ENCODE results near the gene TGFB1I1.

TGFB1I1 gene

DNA sequence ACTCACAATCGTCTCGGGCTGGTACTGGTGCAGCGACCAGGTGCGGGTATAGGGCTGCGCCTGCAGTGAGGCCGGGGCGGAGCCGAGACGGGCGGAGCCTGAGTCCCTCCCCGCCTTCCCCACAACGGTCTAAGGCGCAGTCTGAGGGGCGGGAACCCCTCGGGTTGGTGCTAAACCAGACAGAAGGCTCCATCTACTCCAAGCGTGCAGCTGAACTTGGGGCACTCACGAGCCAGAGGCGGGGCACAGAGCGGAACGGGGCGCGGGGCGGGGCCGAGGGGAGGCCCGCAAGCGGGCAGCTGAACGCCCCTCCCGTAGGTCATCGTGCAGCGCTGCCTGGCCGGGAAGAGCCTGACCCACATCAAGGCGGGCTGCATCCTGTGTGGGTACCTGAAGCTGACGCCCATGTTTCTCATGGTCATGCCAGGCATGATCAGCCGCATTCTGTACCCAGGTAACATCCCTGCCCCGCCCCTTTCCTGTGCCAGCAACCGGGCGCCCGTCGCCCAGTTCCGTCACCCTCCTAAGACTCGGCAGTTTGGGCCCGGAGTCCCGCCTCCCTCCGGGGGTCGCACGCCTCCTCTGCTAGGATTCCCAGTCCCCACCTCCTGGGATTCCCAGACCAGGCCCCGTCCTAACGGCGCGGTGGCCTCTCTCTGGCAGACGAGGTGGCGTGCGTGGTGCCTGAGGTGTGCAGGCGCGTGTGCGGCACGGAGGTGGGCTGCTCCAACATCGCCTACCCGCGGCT lies 15.9 kb downstream of the TGFB1I1 start:
- Histone ChIP-seq H3K4me3 (ENCODE audit: low read depth, low read length) (peak overlapping the region; percentile 54), H3K4me2 (ENCODE audit: low read length) (peak overlapping the region; percentile 86), H2AFZ (peak overlapping the region; percentile 91), H3K27ac (peak overlapping the region; percentile 9), H3K27me3 (ENCODE audit: control insufficient read depth, insufficient read depth, low read length) (no peaks in the 10 kb centered on the region), H3K9me3 (ENCODE audit: control insufficient read depth, low read length) (no peaks in the 10 kb centered on the region), H3K4me1 (peaks cover 4% of the 10 kb centered on the region), H3K9ac (no peak overlapping the region), H3K79me2 (no peaks in the 10 kb centered on the region), H3K36me3 (ENCODE audit: control insufficient read depth, insufficient read depth, low read length) (no peaks in the 10 kb centered on the region)
- TF ChIP-seq, protein P1, sequence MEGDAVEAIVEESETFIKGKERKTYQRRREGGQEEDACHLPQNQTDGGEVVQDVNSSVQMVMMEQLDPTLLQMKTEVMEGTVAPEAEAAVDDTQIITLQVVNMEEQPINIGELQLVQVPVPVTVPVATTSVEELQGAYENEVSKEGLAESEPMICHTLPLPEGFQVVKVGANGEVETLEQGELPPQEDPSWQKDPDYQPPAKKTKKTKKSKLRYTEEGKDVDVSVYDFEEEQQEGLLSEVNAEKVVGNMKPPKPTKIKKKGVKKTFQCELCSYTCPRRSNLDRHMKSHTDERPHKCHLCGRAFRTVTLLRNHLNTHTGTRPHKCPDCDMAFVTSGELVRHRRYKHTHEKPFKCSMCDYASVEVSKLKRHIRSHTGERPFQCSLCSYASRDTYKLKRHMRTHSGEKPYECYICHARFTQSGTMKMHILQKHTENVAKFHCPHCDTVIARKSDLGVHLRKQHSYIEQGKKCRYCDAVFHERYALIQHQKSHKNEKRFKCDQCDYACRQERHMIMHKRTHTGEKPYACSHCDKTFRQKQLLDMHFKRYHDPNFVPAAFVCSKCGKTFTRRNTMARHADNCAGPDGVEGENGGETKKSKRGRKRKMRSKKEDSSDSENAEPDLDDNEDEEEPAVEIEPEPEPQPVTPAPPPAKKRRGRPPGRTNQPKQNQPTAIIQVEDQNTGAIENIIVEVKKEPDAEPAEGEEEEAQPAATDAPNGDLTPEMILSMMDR (IDR thresholded peaks at IDR 0.05): no peak

DNA sequence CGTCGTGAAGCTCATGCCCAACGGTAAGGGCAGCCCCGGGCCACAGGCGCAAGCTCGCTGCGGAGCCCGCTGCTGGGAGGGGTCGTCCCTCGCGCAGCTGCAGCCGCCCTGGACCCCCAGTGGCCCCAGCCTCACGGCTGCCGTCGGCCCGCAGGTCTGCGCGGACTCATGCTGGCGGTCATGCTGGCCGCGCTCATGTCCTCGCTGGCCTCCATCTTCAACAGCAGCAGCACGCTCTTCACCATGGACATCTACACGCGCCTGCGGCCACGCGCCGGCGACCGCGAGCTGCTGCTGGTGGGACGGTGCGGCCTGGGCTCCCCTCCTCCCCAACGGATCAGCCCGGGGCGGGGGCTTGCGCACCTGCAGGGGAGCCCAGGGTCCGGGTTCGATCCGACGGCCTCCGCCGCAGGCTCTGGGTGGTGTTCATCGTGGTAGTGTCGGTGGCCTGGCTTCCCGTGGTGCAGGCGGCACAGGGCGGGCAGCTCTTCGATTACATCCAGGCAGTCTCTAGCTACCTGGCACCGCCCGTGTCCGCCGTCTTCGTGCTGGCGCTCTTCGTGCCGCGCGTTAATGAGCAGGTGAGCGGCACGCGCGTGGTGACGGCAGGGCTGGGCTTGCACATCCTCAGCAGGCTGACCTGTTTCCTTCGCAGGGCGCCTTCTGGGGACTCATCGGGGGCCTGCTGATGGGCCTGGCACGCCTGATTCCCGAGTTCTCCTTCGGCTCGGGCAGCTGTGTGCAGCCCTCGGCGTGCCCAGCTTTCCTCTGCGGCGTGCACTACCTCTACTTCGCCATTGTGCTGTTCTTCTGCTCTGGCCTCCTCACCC lies 16.7 kb downstream of the TGFB1I1 start:
- peaks cover 4% of the 10 kb centered on the region for H3K4me1 ChIP-seq
- peak overlapping the region; percentile 54 for H3K4me3 ChIP-seq (ENCODE audit: low read depth, low read length)
- H3K9me3 ChIP-seq (ENCODE audit: control insufficient read depth, low read length): no peaks in the 10 kb centered on the region
- H3K27ac ChIP-seq: no peak overlapping the region
- no peaks in the 10 kb centered on the region for H3K27me3 ChIP-seq (ENCODE audit: control insufficient read depth, insufficient read depth, low read length)
- H3K4me2 ChIP-seq (ENCODE audit: low read length): peak overlapping the region; percentile 86
- no peaks in the 10 kb centered on the region for H3K36me3 ChIP-seq (ENCODE audit: control insufficient read depth, insufficient read depth, low read length)
- TF ChIP-seq, protein P1 (IDR thresholded peaks at IDR 0.05): no peak
- peak overlapping the region; percentile 91 for H2AFZ ChIP-seq
- H3K79me2 ChIP-seq: no peaks in the 10 kb centered on the region
- H3K9ac ChIP-seq: no peak overlapping the region

DNA sequence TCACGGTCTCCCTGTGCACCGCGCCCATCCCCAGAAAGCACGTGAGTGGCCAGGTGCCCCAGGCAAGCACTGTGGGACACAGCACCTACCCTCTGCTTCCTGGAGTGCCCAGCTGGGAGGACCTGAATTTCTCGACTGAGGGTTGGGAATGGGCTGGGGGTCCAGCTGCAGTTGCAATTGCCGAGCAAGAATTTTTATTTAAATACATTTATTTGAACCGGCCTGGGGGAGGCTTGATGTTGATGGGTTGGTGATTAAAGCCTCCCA lies 17.3 kb downstream of the TGFB1I1 start:
- H2AFZ ChIP-seq: no peak overlapping the region
- peaks cover 4% of the 10 kb centered on the region for H3K4me1 ChIP-seq
- no peak overlapping the region for H3K27ac ChIP-seq
- no peaks in the 10 kb centered on the region for H3K79me2 ChIP-seq
- TF ChIP-seq, protein P1 (IDR thresholded peaks at IDR 0.05): no peak
- H3K36me3 ChIP-seq (ENCODE audit: control insufficient read depth, insufficient read depth, low read length): no peaks in the 10 kb centered on the region
- no peak overlapping the region for H3K4me3 ChIP-seq (ENCODE audit: low read depth, low read length)
- no peak overlapping the region for H3K4me2 ChIP-seq (ENCODE audit: low read length)
- H3K27me3 ChIP-seq (ENCODE audit: control insufficient read depth, insufficient read depth, low read length): no peaks in the 10 kb centered on the region
- H3K9ac ChIP-seq: no peak overlapping the region
- no peaks in the 10 kb centered on the region for H3K9me3 ChIP-seq (ENCODE audit: control insufficient read depth, low read length)

DNA sequence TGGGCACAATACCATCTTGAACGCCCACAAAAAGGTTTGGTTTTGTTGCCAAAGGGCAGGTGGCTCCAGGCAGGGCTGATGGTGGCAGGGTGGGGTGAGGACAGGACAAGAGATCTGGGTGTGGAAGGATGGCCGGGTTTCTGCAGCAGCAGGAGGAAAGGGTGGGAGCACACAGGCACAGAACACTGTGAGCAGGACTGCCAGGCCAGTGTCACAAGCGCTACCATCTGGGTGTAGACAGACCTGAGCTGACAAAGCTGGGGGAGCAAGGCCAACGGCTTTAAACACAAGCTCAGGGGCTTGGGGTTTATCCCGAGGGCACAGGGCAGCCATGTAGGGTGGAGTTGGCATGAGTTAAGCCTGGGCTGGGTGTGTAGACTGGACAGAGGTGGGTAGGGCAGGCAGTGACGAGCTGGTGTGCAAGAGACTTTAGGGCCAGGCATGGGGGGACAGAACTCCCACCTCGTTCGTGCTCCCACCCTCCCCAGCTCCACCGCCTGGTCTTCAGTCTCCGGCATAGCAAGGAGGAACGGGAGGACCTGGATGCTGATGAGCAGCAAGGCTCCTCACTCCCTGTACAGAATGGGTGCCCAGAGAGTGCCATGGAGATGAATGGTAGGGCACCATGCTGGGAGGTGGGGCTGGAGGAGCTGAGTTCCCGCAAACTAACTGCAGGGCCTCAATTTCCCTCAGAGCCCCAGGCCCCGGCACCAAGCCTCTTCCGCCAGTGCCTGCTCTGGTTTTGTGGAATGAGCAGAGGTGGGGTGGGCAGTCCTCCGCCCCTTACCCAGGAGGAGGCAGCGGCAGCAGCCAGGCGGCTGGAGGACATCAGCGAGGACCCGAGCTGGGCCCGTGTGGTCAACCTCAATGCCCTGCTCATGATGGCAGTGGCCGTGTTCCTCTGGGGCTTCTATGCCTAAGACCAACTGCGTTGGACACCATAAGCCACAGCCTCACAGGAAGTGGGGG lies 17.9 kb downstream of the TGFB1I1 start:
- Histone ChIP-seq H3K9ac (no peak overlapping the region), H3K4me3 (ENCODE audit: low read depth, low read length) (no peak overlapping the region), H3K9me3 (ENCODE audit: control insufficient read depth, low read length) (no peaks in the 10 kb centered on the region), H3K4me1 (peaks cover 4% of the 10 kb centered on the region), H3K36me3 (ENCODE audit: control insufficient read depth, insufficient read depth, low read length) (no peaks in the 10 kb centered on the region), H3K79me2 (no peaks in the 10 kb centered on the region), H3K27ac (no peak overlapping the region), H3K27me3 (ENCODE audit: control insufficient read depth, insufficient read depth, low read length) (no peaks in the 10 kb centered on the region), H2AFZ (no peak overlapping the region), H3K4me2 (ENCODE audit: low read length) (no peak overlapping the region)
- TF ChIP-seq, protein P1 (IDR thresholded peaks at IDR 0.05): no peak

All from parathyroid adenoma (tissue), 2 donors.